K562 (cell line): ENCODE data around the gene NOSTRIN. TPM values are rescaled to one million over a fixed set of nuclear protein-coding genes. Genes with fewer than 3 reads are reported as not detected.

Experiments
- CBFA2T3 ChIP-seq: fragments of 450-650 bp; IDR thresholded peaks from 2 replicates; pipeline ENCODE4 v1.6.1; 2017
- FOSL1 ChIP-seq: fragments of 200-800 bp; sonication (Bioruptor generic); conservative IDR thresholded peaks from 2 replicates; pipeline ENCODE4 v1.6.1; 2016; ENCODE audit warnings: missing genetic modification characterization, missing compliant biosample characterization
- KDM1A ChIP-seq, 2 experiments: fragments of 450-650 bp; IDR thresholded peaks; 2 replicates each; pipeline ENCODE4 v1.6.1; 2016; ENCODE audit warnings: mild to moderate bottlenecking in 2 of 2
- NFATC3 ChIP-seq: fragments of 450-650 bp; IDR thresholded peaks from 2 replicates; pipeline ENCODE4 v1.6.1; 2017; ENCODE audit warnings: mild to moderate bottlenecking
- NR2C2 ChIP-seq, 2 experiments: fragments of 200-800 bp in 1 of 2; sonication (Bioruptor generic) in 1 of 2; sonication (generic) in 1 of 2; formaldehyde crosslinking in 1 of 2; IDR thresholded peaks; 2 replicates each; pipeline versions ENCODE4 v1.6.1 to v1.8.0; 2016 to 2022; ENCODE audit warnings: mild to moderate bottlenecking in 1 of 2, missing compliant biosample characterization in 1 of 2, missing genetic modification characterization in 1 of 2, missing genetic modification reagents in 1 of 2
- RAD21 ChIP-seq, 2 experiments: fragments of 250-450 bp in 1 of 2; fragments of 450-650 bp in 1 of 2; sonication (Bioruptor Pico) in 1 of 2; formaldehyde crosslinking in 1 of 2; IDR thresholded peaks in 1 of 2; conservative IDR thresholded peaks in 1 of 2; 2 replicates each; pipeline versions ENCODE4 v1.4.0 to v1.8.0; 2020 to 2022; ENCODE audit warnings: mild to moderate bottlenecking in 2 of 2, moderate library complexity in 1 of 2
- SAFB2 ChIP-seq: fragments of 200-400 bp; formaldehyde crosslinking; IDR thresholded peaks from 2 replicates; pipeline ENCODE4 v1.6.1; 2018; ENCODE audit warnings: borderline replicate concordance, low read length, low read depth, moderate library complexity; ENCODE audit not compliant: severe bottlenecking
- SP1 ChIP-seq: sonication (generic); formaldehyde crosslinking; IDR thresholded peaks from 2 replicates; pipeline ENCODE4 v1.8.1; 2022; ENCODE audit warnings: mild to moderate bottlenecking, missing genetic modification reagents
- TFAM ChIP-seq: fragments of 250-450 bp; sonication (Bioruptor Pico); conservative IDR thresholded peaks from 2 replicates; pipeline ENCODE4 v1.5.0; 2021; ENCODE audit warnings: mild to moderate bottlenecking, moderate library complexity
- ZFP1 ChIP-seq: fragments of 450-650 bp; formaldehyde crosslinking; IDR thresholded peaks from 2 replicates; pipeline ENCODE4 v1.4.0; 2020; ENCODE audit warnings: mild to moderate bottlenecking, mixed read lengths
- ZNF12 ChIP-seq: sonication (generic); formaldehyde crosslinking; IDR thresholded peaks from 2 replicates; pipeline ENCODE4 v1.4.0; 2020; ENCODE audit warnings: mild to moderate bottlenecking, missing genetic modification reagents
- ZNF197 ChIP-seq: fragments of 200-800 bp; sonication (Bioruptor generic); IDR thresholded peaks from 2 replicates; pipeline ENCODE4 v1.6.1; 2016; ENCODE audit warnings: low read depth, missing genetic modification characterization, missing compliant biosample characterization
- ZNF589 ChIP-seq: fragments of 200-800 bp; sonication (Bioruptor generic); IDR thresholded peaks from 2 replicates; pipeline ENCODE4 v1.6.1; 2016; ENCODE audit warnings: low read depth, missing genetic modification characterization, missing compliant biosample characterization
- polyA plus RNA-seq, 8 experiments: library from polyadenylated mRNA; depleted of rRNA in 4 of 8; stranded (reverse) in 5 of 8; unstranded in 3 of 8; fragments of >200 nt; fragmentation: Nextera tagmentation in 2 of 8; fragmentation: Illumina TruSeq in 1 of 8; extraction: Ambion mirVana in 2 of 8; extraction: Trizol in 1 of 8; gene quantifications; 2 replicates each; pipeline versions ENCODE4 v1.2.1 to v1.2.3, GENCODE V29; 2011 to 2014; ENCODE audit warnings: inconsistent platforms in 1 of 8, missing spikeins in 1 of 8
- total RNA-seq, 7 experiments: library from RNA; depleted of rRNA in 6 of 7; stranded (reverse); fragments of >200 nt in 6 of 7; fragmentation: Illumina TruSeq in 2 of 7; extraction: Trizol in 2 of 7; gene quantifications; 2 replicates each; pipeline versions ENCODE4 v1.2.1 to v1.2.3, GENCODE V29; 2011 to 2021; ENCODE audit warnings: low replicate concordance in 1 of 7
- TF ChIP-seq, protein P1 (sequence below): fragments of 200-800 bp; sonication (Bioruptor generic); IDR thresholded peaks from 2 replicates; pipeline ENCODE4 v1.6.1; 2017; ENCODE audit warnings: missing genetic modification characterization, missing compliant biosample characterization
- TF ChIP-seq, protein P2 (sequence below): fragments of 250-450 bp; sonication (Bioruptor Pico); IDR thresholded peaks from 2 replicates; pipeline ENCODE4 v1.4.0; 2020; ENCODE audit warnings: mild to moderate bottlenecking, moderate library complexity
- TF ChIP-seq, protein P3 (sequence below): sonication (generic); formaldehyde crosslinking; IDR thresholded peaks from 2 replicates; pipeline ENCODE4 v1.8.0; 2023; ENCODE audit warnings: mild to moderate bottlenecking, missing genetic modification reagents
- TF ChIP-seq, protein P4 (sequence below): fragments of 200-800 bp; sonication (Bioruptor generic); IDR thresholded peaks from 2 replicates; pipeline ENCODE4 v1.6.1; 2017; ENCODE audit warnings: missing genetic modification characterization, missing compliant biosample characterization

The NOSTRIN gene
- total and polyA plus RNA-seq, 9 of the 15 experiments (the other 6 are each of a cell fraction or from before 2014, with no cell fraction given), result 26.7 to 82.9 (median 56.3) TPM

DNA sequence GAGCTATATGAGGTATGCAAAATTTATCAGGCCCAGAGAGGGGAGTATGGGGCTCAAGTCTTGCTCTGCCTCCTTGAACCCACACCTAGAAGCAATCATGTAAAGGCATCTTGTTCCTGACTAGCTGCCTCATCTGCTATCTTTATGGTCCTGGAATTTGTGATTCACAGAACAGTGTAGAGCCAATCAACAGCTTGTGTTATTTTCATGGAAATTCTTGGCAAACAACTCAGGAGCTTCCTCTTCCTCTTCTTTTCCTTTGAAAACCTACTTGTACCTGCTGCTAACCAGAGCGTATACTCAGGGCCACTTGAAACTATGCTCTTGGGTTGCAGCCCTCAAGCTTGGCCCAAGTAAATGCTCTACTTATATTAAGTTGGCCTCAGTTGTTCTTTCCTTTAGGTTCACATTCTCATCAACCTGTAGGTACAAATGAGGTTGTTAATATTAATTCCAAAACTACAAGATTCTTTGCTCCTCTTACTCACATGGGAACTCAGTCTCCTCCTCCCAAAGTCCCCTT, 3.5 kb upstream of the NOSTRIN start (continued):
- 0 out of 2 replicates have a peak, but pooled peaks have one; percentile 10 for TF ChIP-seq ZNF12 (CRISPR knock-in tag)
- TF ChIP-seq ZFP1, result no peak
- no peak for TF ChIP-seq SAFB2
- TF ChIP-seq RAD21 (CRISPR knock-in tag; conservative IDR thresholded peaks at IDR 0.05 in 1 of 2, IDR thresholded peaks at IDR 0.05 in 1 of 2), result no peak
- TF ChIP-seq TFAM (CRISPR knock-in tag), result no peak
- TF ChIP-seq FOSL1 (tag), result peak; percentile 73
- peak; percentile 75; the same call in 1 of the 2 replicates for TF ChIP-seq NFATC3
- TF ChIP-seq ZNF197 (CRISPR knock-in tag), result peak; percentile 55; the same call in 1 of the 2 replicates
- TF ChIP-seq, protein P1, sequence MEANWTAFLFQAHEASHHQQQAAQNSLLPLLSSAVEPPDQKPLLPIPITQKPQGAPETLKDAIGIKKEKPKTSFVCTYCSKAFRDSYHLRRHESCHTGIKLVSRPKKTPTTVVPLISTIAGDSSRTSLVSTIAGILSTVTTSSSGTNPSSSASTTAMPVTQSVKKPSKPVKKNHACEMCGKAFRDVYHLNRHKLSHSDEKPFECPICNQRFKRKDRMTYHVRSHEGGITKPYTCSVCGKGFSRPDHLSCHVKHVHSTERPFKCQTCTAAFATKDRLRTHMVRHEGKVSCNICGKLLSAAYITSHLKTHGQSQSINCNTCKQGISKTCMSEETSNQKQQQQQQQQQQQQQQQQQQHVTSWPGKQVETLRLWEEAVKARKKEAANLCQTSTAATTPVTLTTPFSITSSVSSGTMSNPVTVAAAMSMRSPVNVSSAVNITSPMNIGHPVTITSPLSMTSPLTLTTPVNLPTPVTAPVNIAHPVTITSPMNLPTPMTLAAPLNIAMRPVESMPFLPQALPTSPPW (CRISPR knock-in tag), result 0 out of 2 replicates have a peak, but pooled peaks have one; percentile 8
- 0 out of 2 replicates have a peak, but pooled peaks have one; percentile 34 for TF ChIP-seq ZNF589 (CRISPR knock-in tag)
- TF ChIP-seq, protein P2, sequence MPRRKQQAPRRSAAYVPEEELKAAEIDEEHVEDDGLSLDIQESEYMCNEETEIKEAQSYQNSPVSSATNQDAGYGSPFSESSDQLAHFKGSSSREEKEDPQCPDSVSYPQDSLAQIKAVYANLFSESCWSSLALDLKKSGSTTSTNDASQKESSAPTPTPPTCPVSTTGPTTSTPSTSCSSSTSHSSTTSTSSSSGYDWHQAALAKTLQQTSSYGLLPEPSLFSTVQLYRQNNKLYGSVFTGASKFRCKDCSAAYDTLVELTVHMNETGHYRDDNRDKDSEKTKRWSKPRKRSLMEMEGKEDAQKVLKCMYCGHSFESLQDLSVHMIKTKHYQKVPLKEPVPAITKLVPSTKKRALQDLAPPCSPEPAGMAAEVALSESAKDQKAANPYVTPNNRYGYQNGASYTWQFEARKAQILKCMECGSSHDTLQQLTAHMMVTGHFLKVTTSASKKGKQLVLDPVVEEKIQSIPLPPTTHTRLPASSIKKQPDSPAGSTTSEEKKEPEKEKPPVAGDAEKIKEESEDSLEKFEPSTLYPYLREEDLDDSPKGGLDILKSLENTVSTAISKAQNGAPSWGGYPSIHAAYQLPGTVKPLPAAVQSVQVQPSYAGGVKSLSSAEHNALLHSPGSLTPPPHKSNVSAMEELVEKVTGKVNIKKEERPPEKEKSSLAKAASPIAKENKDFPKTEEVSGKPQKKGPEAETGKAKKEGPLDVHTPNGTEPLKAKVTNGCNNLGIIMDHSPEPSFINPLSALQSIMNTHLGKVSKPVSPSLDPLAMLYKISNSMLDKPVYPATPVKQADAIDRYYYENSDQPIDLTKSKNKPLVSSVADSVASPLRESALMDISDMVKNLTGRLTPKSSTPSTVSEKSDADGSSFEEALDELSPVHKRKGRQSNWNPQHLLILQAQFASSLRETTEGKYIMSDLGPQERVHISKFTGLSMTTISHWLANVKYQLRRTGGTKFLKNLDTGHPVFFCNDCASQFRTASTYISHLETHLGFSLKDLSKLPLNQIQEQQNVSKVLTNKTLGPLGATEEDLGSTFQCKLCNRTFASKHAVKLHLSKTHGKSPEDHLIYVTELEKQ (CRISPR knock-in tag), result no peak
- TF ChIP-seq SP1 (CRISPR knock-in tag), result no peak
- TF ChIP-seq, protein P3, sequence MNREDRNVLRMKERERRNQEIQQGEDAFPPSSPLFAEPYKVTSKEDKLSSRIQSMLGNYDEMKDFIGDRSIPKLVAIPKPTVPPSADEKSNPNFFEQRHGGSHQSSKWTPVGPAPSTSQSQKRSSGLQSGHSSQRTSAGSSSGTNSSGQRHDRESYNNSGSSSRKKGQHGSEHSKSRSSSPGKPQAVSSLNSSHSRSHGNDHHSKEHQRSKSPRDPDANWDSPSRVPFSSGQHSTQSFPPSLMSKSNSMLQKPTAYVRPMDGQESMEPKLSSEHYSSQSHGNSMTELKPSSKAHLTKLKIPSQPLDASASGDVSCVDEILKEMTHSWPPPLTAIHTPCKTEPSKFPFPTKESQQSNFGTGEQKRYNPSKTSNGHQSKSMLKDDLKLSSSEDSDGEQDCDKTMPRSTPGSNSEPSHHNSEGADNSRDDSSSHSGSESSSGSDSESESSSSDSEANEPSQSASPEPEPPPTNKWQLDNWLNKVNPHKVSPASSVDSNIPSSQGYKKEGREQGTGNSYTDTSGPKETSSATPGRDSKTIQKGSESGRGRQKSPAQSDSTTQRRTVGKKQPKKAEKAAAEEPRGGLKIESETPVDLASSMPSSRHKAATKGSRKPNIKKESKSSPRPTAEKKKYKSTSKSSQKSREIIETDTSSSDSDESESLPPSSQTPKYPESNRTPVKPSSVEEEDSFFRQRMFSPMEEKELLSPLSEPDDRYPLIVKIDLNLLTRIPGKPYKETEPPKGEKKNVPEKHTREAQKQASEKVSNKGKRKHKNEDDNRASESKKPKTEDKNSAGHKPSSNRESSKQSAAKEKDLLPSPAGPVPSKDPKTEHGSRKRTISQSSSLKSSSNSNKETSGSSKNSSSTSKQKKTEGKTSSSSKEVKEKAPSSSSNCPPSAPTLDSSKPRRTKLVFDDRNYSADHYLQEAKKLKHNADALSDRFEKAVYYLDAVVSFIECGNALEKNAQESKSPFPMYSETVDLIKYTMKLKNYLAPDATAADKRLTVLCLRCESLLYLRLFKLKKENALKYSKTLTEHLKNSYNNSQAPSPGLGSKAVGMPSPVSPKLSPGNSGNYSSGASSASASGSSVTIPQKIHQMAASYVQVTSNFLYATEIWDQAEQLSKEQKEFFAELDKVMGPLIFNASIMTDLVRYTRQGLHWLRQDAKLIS, result 0 out of 2 replicates have a peak, but pooled peaks have one; percentile 21
- TF ChIP-seq NR2C2 (CRISPR knock-in tag; IDR thresholded peaks at IDR 0.05), result no peak
- peak; percentile 48; the same call in 1 of the 2 replicates for TF ChIP-seq NR2C2 (tag; IDR thresholded peaks at IDR 0.05)
- no peak for TF ChIP-seq CBFA2T3
- TF ChIP-seq, protein P4, sequence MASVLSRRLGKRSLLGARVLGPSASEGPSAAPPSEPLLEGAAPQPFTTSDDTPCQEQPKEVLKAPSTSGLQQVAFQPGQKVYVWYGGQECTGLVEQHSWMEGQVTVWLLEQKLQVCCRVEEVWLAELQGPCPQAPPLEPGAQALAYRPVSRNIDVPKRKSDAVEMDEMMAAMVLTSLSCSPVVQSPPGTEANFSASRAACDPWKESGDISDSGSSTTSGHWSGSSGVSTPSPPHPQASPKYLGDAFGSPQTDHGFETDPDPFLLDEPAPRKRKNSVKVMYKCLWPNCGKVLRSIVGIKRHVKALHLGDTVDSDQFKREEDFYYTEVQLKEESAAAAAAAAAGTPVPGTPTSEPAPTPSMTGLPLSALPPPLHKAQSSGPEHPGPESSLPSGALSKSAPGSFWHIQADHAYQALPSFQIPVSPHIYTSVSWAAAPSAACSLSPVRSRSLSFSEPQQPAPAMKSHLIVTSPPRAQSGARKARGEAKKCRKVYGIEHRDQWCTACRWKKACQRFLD (CRISPR knock-in tag), result peak; percentile 29; the same call in 1 of the 2 replicates
- TF ChIP-seq KDM1A (IDR thresholded peaks at IDR 0.05), result no peak
